AG09309 (cell line): ENCODE results near the gene PREX1.

Experiments
- DNase-seq: peaks from one replicate; pipeline ENCODE4 v3.0.0-alpha.2; 2010; ENCODE audit warnings: low read depth
- H3K4me3 ChIP-seq: 2 replicates; pipeline ENCODE4 v1.5.1; 2011; ENCODE audit warnings: mild to moderate bottlenecking, low read depth, low read length, moderate library complexity; ENCODE audit not compliant: control insufficient read depth
- CTCF ChIP-seq: IDR thresholded peaks from 2 replicates; pipeline ENCODE4 v1.5.1; 2011; ENCODE audit warnings: mild to moderate bottlenecking, low read depth, low read length, inconsistent platforms; ENCODE audit not compliant: insufficient read depth, control insufficient read depth; ENCODE audit errors: missing control alignments

Gene PREX1

GRCh38 chr20:48734104-48734749 lies 93.6 kb downstream of the PREX1 start:
- no peak for DNase-seq
- TF ChIP-seq CTCF, result no peak
- no peak overlapping the region for H3K4me3 ChIP-seq

GRCh38 chr20:48733296-48733790 lies 94.5 kb downstream of the PREX1 start:
- no peak for TF ChIP-seq CTCF
- no peak for DNase-seq
- H3K4me3 ChIP-seq, result no peak overlapping the region

- no peak for DNase-seq
- no peak overlapping the region for H3K4me3 ChIP-seq
- no peak for TF ChIP-seq CTCF
Measured at GRCh38 chr20:48732081-48732829, 95.5 kb downstream of the PREX1 start.

- no peak overlapping the region for H3K4me3 ChIP-seq
- TF ChIP-seq CTCF, result no peak
- DNase-seq, result no peak
Measured at GRCh38 chr20:48731536-48731935, 96.3 kb downstream of the PREX1 start.

GRCh38 chr20:48730977-48731376 lies 96.8 kb downstream of the PREX1 start:
- TF ChIP-seq CTCF, result no peak
- H3K4me3 ChIP-seq, result no peak overlapping the region
- DNase-seq, result no peak

GRCh38 chr20:48729538-48729937 lies 98.3 kb downstream of the PREX1 start:
- no peak for TF ChIP-seq CTCF
- H3K4me3 ChIP-seq, result no peak overlapping the region
- no peak for DNase-seq
